Anterior cingulate cortex (tissue), 58 donors: ENCODE results near the gene ZNF273.
A peak's percentile ranks its signal among the peaks of the same experiment; 100 is the strongest.
"Not testable (repeated sequence)": the region's sequence is repeated elsewhere in the genome, so short reads cannot be mapped to it uniquely, and the experiment has no call there.

Experiments
- DNase-seq, 58 donors: peaks; one replicate each; lab custom pipeline; 2025; lab: John Stamatoyannopoulos, UW

Gene ZNF273

GRCh38 chr7:64902806-64903721, at the start of gene ZNF273:
Gene ZNF273 (plus strand): TSS chr7:64903273. CDS start chr7:64903318, 45 bp downstream.
- DNase-seq: peak in 57 of 58 donors; percentile 45 to 94 (median 84)

DNA sequence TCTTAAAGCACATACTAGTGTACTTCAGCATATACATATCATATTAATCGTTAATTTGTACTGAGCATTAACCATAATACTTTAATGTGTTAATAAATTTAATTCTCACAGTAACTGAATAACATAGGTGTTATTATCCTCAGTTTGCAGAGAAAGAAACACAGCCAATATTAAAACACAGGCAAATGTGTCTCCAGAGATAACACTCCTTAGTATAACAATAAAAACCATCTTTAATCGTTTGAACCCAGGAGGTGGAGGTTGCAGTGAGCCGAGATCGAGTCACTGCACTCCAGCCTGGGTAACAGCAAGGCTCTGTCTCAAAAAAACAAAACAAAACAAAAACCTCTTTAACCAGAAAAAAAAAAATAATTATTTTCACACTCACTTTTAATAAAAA, 49.4 kb upstream of the ZNF273 start:
- no peak for DNase-seq

DNA sequence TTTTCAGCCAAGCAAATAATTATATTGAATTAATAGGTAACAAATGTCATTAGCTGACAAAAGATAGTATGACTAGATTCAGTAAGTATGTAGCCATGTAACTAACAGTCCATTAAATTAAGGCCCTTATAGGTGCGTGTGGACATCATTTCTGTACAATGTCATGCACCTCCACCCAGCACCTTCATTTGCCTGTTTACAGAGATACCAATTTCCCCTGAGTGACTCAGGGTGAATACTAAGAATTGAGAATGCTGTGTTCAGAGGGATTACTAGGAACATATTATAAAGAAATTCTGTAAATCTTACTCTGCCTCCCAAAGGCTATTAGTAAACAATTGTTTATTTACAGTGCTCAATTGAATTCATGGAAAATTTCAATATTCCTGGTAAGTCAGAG, 48.1 kb upstream of the ZNF273 start:
- DNase-seq: no peak

GRCh38 chr7:64863021-64863420, 40.1 kb upstream of the ZNF273 start:
- no peak for DNase-seq

DNA sequence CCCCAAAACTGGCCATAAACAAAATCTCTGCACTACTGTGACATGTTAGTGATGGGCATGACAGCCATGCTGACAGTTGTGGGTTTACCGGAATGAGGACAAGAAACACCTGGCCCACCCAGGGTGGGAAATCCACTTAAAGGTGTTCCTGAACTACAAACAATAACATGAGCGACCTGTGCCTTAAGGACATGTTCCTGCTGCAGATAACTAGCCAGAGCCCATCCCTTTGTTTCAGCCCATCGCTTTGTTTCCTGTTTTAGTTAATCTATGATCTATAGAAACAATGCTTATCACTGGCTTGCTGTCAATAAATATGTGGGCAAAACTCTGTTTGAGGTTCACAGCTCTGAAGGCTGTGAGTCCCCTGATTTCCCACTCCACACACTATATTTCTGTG, 39.5 kb upstream of the ZNF273 start:
- DNase-seq: not testable (repeated sequence)

GRCh38 chr7:64863969-64864368, 39.1 kb upstream of the ZNF273 start:
- DNase-seq: no peak

DNA sequence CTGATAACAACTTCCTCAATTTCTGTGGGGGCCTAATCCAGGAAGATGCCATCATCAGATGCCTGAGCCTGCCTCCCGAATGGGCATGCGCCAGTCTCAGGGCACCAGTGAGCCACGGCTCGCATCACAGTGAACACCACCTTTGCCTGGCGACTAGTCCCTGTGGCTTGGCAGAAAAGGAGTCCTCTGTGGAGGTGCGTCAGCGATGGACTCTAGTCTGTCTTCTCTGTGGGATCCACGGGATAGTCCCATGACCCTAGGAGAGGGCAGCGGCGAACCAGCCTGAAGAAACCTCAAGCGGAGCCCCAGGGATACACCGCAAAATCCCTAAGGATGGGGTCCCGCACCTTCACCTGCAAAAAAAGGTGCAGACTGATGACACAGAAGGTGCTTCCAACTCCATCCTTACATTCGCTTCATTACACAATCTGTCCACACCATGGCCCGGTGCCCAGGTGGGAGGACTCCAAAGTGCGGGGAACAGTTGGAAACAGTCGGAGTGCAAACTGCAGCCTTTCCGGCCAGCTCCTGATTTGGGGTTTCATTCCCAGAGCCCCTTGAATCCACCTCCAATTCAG, 35.1 kb upstream of the ZNF273 start:
- DNase-seq: no peak

- no peak for DNase-seq
Observed at GRCh38 chr7:64868499-64868898, 34.6 kb upstream of the ZNF273 start.

DNA sequence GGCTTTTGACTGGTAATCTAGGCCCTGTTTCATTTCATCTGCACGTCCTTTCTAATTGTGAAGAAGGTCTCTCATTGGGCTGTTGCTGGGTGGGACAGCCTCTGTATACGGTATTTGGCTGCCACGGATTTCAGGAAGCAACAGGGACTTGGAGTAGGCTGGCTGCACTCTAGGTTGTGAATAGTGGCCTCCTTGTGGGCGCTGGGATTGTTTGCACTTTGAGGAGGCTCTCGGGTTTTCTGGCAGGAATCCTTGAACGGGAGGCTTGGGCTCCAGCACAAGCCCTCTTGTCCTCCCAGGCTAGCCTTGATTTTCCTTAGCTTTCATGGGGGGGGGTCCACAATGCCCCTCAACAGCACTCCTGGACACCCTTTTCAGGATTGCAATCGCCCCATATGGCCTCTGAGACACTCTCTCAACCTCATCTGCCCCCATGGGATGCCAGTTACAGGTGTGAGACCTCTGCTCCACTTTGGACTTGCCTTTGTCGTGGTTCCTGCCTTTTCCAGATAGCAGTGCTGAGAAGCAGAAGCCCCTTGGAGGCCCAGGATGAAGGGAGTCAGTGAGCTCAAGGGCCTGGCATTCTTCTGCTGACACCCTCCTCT, 33.9 kb upstream of the ZNF273 start:
- no peak for DNase-seq

DNA sequence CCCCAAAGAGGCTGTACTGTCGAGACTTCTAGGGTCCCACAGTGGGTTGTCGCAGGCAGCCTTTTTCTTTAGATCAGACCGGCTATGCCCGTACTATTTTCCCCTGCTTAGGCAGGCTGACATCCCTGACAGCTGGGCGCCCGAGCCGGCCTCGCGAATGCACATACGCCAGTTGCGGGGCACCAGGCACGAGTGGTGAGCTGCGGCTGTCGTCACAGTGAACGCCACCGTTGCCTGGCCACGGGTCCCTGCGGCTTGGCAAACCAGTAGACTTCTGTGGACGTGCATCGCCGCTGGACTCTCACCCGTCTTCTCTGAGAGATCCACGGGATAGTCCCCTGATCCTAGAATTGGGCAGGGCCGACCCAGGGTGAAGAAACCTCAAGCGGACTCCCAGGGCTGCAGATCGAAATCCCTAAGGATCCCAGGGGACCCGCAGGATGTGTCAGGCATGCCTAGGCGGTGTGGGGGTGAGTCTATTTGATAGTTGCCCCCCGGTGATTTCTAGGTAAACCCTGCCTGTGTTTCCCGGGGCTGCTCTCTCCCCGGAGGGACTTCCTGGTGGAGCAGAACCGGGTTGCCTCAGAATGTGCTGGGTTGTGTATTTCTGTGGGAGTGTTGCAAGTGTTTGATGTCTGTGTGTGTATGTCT, 33.0 kb upstream of the ZNF273 start:
- no peak for DNase-seq

DNA sequence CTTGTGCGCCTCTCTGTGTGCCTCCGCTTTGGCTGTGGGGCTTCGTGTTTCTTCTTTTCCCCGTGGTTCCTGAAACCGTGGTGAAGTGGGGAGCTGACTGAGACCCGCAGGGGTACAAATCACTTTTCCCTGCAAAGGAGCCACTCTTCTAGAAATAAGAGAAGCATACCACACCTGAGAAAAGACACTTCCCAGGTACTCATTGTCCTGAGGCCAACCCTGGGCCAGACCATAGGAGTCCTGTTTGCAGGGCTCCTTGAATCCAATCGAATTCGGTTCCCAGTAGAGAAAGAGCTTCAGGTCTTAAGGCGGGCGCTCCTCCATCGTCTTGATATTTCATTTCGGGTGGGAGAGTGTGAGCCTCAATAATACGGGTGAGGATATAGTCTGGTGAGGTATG, 32.4 kb upstream of the ZNF273 start:
- DNase-seq: no peak

- DNase-seq: no peak
Observed at GRCh38 chr7:64871761-64872160, 31.3 kb upstream of the ZNF273 start.

GRCh38 chr7:64872351-64873154, 30.5 kb upstream of the ZNF273 start:
- no peak for DNase-seq

GRCh38 chr7:64873155-64873500, 29.9 kb upstream of the ZNF273 start:
- DNase-seq: no peak

GRCh38 chr7:64873517-64873916, 29.6 kb upstream of the ZNF273 start:
- DNase-seq: no peak

- no peak for DNase-seq
Observed at GRCh38 chr7:64874114-64874513, 29.0 kb upstream of the ZNF273 start.

DNA sequence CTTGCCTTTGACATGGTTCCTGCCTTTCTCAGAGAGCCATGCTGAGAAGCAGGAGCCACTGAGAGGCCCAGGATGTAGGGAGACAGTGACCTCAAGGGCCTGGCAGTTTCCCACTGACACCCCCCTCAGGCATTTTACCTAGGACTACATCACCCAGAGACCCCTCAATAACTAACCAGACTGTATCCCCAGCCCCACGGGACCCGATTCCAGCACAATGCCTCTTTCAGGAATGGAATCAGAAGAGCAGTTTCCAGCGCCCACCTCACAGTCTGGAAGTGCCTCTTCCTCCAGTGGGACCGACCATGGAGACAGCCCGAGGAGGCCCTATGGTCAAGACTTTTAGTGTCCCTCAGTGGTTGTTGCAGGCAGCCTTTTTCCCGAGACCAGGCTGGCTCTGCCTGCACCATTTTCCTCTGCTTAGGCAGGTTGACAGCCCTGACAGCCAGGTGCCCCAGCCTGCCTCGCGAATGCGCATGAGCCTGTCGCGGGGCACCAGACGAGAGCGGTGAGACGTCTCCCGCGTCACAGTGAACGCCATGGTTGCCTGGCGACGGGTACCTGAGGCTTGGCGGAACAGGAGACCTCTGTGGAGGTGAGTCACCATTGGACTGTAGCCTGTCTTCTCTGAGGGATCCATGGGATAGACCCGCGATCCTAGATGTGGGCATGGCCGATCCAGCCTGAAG, 28.4 kb upstream of the ZNF273 start:
- no peak for DNase-seq

- no peak for DNase-seq
Observed at GRCh38 chr7:64875258-64875657, 27.8 kb upstream of the ZNF273 start.

DNA sequence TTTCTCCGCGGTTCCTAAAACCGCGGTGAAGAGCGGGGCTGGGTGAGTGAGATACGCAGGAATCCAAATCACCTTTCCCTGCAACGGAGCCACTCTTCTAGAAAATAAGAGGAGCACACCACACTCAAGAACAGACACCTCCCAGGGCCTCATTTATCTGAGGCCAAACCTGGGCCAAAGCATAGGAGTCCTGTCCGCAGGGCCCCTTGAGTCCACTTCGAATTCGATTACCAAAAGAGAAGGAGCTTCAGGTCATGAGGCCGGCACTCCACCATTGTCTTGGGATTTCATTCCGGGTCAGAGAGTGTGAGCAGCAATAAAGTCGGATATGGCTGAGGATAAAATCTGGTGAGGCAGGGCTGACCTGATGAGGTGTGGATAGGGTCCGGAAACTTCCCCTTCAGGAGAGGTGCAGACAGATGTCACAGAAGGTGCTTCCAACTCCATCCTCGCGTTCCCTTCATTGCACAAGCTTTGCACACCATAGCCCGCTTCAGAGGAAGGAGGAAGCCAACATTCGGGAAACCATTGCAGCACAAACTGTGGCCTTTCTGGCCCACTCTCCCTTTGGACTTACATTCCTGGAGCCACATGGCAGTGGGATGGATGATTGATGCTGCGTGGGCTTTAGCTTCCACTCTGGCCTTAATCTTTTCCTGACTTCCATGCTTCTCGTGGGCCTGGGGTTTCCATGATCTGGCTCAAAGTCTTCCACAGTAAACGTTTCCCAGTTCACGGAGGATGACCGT, 27.2 kb upstream of the ZNF273 start:
- DNase-seq: no peak
